Measurements from ENCODE around the gene DGKI. TPM values are rescaled to one million over a fixed set of nuclear protein-coding genes. Genes with fewer than 3 reads are reported as not detected.

DGKI gene
- total RNA-seq, 1 donor from 2014 or later: 1.3 TPM

- no peaks in the 10 kb centered on the region for H3K9me3 ChIP-seq (replicated peaks)
- TF ChIP-seq CTCF (IDR thresholded peaks at IDR 0.05; ENCODE audit: borderline replicate concordance): no peak
- no peak overlapping the region for H3K27ac ChIP-seq (replicated peaks)
- H3K4me1 ChIP-seq: no peaks in the 10 kb centered on the region
- H3K36me3 ChIP-seq: no peaks in the 10 kb centered on the region
- H3K27me3 ChIP-seq (ENCODE audit: low read depth): peaks cover 4% of the 10 kb centered on the region
- intact Hi-C loops (cut with micrococcal nuclease): no loop called here
- DNase-seq: no peak
- H3K4me3 ChIP-seq: no peak overlapping the region
These were observed 248.9 kb downstream of the DGKI start for GRCh38 chr7:137597856-137598255.

GRCh38 chr7:137593115-137593711 is 253.6 kb downstream of the DGKI start:
- intact Hi-C loops (cut with micrococcal nuclease): loop anchor here (5.0 kb wide), 1 partner anchor 431 kb away; no protein-coding TSS in a partner anchor
- no peaks in the 10 kb centered on the region for H3K9me3 ChIP-seq (replicated peaks)
- peaks cover 10% of the 10 kb centered on the region for H3K4me1 ChIP-seq
- TF ChIP-seq CTCF (IDR thresholded peaks at IDR 0.05; ENCODE audit: borderline replicate concordance): no peak
- peaks cover 4% of the 10 kb centered on the region for H3K27me3 ChIP-seq (ENCODE audit: low read depth)
- no peak for DNase-seq
- H3K27ac ChIP-seq (replicated peaks): no peak overlapping the region
- no peak overlapping the region for H3K4me3 ChIP-seq
- H3K36me3 ChIP-seq: no peaks in the 10 kb centered on the region

DNA sequence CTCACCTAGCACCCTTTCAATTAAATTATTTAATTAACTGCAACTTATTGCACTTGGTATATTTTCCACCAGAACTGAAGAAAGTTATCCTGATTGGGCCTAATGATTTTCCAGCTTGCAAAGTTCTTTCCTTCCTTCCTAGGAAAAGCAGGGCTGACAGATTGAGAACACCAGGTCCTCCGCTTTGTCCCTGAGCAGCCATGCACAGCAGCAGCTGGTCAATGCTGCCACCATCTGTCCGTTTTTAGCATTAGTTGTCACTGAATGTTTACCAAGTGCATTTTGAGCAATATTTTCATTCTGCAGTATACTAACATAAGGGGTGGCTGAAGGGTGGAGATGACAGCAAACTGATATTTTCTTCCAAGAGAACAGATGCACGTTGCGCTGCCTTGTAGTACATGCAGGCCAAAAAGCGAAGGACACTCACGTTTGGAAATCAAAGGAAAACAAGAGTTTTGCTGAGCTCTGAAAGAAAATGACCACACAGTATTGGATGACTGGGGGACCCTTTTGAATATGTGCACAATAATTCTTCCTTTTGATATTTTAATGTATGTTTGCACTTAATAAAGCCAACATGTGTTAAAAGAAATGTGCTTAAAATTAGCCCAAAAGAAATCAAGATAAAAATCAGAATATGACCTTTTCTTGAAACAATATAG is 254.4 kb downstream of the DGKI start:
- Histone ChIP-seq H3K9me3 (replicated peaks) (no peaks in the 10 kb centered on the region), H3K4me1 (peaks cover 10% of the 10 kb centered on the region), H3K36me3 (no peaks in the 10 kb centered on the region), H3K27ac (replicated peaks) (no peak overlapping the region), H3K4me3 (no peak overlapping the region), H3K27me3 (ENCODE audit: low read depth) (no peaks in the 10 kb centered on the region)
- intact Hi-C loops (cut with micrococcal nuclease): loop anchor here (5.0 kb wide), 1 partner anchor 430 kb away; no protein-coding TSS in a partner anchor
- peak; percentile 36 for DNase-seq
- TF ChIP-seq CTCF (IDR thresholded peaks at IDR 0.05; ENCODE audit: borderline replicate concordance): peak; percentile 79

GRCh38 chr7:137591421-137591837 is 255.3 kb downstream of the DGKI start:
- peaks cover 10% of the 10 kb centered on the region for H3K4me1 ChIP-seq
- no peaks in the 10 kb centered on the region for H3K27me3 ChIP-seq (ENCODE audit: low read depth)
- no peak overlapping the region for H3K4me3 ChIP-seq
- H3K36me3 ChIP-seq: no peaks in the 10 kb centered on the region
- peak overlapping the region; percentile 24 for H3K27ac ChIP-seq (replicated peaks)
- no peak for TF ChIP-seq CTCF (IDR thresholded peaks at IDR 0.05; ENCODE audit: borderline replicate concordance)
- no peak for DNase-seq
- no peaks in the 10 kb centered on the region for H3K9me3 ChIP-seq (replicated peaks)
- intact Hi-C loops (cut with micrococcal nuclease): loop anchor here (5.0 kb wide), 1 partner anchor 429 kb away; no protein-coding TSS in a partner anchor

- H3K27me3 ChIP-seq (ENCODE audit: low read depth): no peaks in the 10 kb centered on the region
- peaks cover 10% of the 10 kb centered on the region for H3K4me1 ChIP-seq
- TF ChIP-seq CTCF (IDR thresholded peaks at IDR 0.05; ENCODE audit: borderline replicate concordance): no peak
- H3K4me3 ChIP-seq: no peak overlapping the region
- no peaks in the 10 kb centered on the region for H3K36me3 ChIP-seq
- no peaks in the 10 kb centered on the region for H3K9me3 ChIP-seq (replicated peaks)
- DNase-seq: no peak
- intact Hi-C loops (cut with micrococcal nuclease): loop anchor here (5.0 kb wide), 1 partner anchor 429 kb away; no protein-coding TSS in a partner anchor
- H3K27ac ChIP-seq (replicated peaks): no peak overlapping the region
These were observed 255.9 kb downstream of the DGKI start for GRCh38 chr7:137590756-137591305.

All from left ventricle myocardium inferior (tissue), 1 donor.